Pulmonary artery endothelial cell (primary cell): ENCODE results near the gene GLRX. TPM values are rescaled to one million over a fixed set of nuclear protein-coding genes. Genes with fewer than 3 reads are reported as not detected.
"Not testable (repeated sequence)": the region's sequence is repeated elsewhere in the genome, so short reads cannot be mapped to it uniquely, and the experiment has no call there.

Experiments used
- DNase-seq: peaks from one replicate; pipeline ENCODE4 v3.0.0-alpha.2; 2011; ENCODE audit warnings: low read depth, low spot score
- total RNA-seq: library from RNA; depleted of rRNA; stranded (reverse); fragments of >200 nt; gene quantifications from 2 replicates; pipeline ENCODE4 v1.2.3, GENCODE V29; 2014

Gene GLRX
- total RNA-seq, 1 donor from 2014 or later: 18.9 TPM

DNA sequence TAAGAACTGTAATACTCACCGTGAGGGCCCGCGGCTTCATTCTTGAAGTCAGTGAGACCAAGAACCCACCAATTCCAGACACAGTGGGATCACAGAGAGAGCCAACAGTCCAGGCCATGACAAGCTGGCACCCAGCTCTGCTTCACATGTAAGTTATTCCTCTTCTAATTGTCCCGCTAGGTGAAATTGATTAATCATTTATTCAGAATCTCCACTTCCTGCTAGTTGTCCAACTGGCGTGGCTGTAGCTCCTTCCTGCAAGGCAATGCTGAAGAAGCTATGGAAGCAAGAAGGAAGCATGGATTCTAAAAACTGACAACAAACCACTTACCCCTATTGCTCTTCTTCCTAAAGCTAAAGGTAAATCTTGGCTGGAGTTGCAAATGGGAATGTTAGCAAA lies 30.0 kb upstream of the GLRX start:
- DNase-seq: no peak

- not testable (repeated sequence) for DNase-seq
Measured at GRCh38 chr5:95851141-95851540, 28.6 kb upstream of the GLRX start.

- no peak for DNase-seq
Measured at GRCh38 chr5:95850391-95850894, 27.9 kb upstream of the GLRX start.

DNA sequence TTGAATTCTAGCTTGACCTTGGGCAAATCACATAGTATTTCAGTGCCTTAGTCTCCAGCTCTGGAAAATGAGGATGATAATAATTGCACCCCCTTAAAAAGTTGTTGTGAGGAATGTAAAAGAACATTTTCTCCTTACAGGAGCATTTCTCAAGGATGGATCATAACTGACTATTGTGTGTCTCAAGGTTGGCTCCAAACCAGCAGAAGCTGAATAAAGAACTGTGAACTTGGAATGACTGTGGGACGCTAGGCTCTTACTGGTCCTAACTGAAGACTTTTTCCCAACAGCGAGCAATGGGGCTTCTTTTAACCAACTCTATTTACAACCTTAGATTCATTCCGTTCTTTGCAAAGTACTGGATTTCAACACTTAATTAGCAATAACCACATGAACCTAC lies 26.2 kb upstream of the GLRX start:
- DNase-seq: no peak

GRCh38 chr5:95847261-95847592 lies 24.7 kb upstream of the GLRX start:
- no peak for DNase-seq

DNA sequence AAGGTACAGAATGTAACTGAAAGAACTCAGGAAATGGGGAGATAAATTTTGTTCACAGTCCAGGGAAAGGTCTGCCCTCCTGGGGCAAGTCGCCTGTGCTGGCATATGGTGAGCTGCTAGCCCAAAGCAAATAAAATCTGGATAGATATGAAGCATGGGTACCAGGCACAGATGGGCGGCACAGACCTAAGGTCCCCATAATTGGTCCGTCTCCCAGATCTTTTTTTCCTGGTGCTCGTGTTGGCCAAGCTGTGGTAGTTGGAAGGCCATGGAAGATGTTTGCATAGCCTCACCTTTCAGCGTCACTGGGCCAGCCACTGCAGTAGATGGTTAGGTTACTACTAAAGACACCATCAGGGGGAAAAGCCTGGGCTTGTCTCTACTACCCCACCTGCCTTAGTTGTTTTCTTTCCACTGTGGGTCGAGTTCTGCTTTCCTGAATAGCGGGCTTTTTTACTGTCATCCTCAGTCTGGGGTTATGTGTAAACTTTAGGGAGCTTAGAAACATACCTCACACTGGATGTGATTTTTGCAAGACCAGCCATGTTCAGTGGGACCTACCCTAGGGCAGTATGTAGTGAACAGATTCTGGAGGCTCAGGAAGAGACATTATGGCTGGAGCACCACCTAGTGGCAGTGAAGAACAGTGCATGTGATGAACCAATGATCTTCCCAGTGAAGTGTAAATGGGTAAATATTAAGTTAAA lies 24.2 kb upstream of the GLRX start:
- no peak for DNase-seq

GRCh38 chr5:95845391-95845790 lies 22.9 kb upstream of the GLRX start:
- no peak for DNase-seq

DNA sequence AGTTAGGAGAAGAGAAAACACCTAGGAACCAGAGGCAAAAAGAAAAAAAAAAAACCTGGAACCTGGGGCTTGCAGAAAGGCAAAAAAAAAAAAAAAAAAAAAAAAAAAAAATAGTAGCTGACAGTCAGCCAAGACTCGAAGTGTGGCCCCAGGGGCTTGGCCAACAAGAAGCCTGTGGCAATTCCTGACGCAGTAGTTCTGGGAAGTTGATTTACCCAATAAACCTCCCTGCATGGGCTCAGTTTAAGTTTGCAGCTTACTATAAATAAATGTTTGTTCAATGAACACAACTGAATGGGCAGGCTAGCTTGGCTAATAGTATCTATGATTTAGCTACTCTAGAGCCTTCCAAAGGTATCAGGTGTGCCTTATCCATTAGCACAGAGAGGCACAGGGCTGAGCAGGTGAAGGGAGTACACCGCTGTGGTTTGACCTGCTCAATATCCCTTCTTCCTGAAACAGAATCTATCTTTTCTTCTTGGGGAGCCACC lies 21.3 kb upstream of the GLRX start:
- DNase-seq: no peak

GRCh38 chr5:95842854-95843544 lies 20.5 kb upstream of the GLRX start:
- no peak for DNase-seq

- no peak for DNase-seq
Measured at GRCh38 chr5:95841914-95842812, 19.6 kb upstream of the GLRX start.

- no peak for DNase-seq
Measured at GRCh38 chr5:95840956-95841705, 18.6 kb upstream of the GLRX start.

- DNase-seq: no peak
Measured at GRCh38 chr5:95839658-95840057, 17.1 kb upstream of the GLRX start.

DNA sequence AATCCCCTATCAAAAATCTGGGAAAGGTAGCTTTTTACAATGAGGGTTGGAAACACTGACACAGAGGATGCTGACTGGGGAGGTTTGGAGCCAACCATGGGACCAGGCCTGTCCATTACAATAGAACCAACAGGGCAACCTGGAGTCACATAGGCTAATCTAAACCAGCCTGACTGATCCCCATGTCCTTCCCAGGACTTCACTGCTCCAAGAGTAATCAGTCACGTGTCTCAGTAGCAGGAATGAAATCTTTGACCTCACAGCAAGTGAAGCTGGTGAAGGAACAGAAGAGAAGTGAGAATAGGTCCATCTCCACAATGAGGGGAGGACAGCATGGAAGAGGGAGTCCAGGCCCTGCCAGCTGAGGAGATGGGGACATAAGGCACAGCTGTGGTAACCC lies 16.0 kb upstream of the GLRX start:
- no peak for DNase-seq

GRCh38 chr5:95838001-95838520 lies 15.5 kb upstream of the GLRX start:
- no peak for DNase-seq

DNA sequence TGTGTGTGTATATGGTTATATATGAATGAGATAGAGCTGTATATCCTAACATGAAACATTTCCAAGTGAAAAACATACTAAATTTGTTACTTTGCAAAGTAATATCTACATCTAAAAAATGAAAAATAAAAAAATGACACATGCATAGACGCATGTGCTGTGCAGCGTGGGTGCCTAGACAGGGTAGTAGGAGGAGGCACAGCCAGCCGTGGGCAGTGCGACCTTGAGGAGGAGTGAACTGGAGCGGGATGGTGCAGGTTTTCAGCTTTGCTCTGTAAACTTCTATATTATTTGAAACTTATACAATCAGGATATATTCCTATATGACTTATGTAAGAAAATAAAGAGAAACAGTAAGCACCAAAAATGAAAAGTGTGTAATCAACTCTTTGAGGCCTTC lies 15.0 kb upstream of the GLRX start:
- DNase-seq: no peak

GRCh38 chr5:95836971-95837370 lies 14.4 kb upstream of the GLRX start:
- DNase-seq: not testable (repeated sequence)

DNA sequence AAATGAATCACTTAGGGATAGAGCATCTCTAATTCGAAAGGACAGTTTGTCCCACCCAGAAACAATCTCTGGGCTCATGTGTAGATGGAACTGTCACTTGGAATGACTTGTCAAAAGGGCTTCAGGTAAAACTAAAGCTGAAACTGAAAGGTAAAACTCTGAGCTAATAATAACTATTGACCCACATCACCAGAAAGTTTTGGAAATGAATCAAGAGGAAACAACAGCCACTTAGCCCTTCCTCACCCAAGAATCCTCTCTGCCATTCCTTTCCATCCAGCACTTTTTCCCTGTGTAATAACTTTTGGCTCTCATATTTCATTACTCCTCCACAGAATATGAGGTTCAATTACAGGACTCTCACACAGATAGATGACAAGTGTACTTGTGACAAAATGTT lies 14.0 kb upstream of the GLRX start:
- no peak for DNase-seq

DNA sequence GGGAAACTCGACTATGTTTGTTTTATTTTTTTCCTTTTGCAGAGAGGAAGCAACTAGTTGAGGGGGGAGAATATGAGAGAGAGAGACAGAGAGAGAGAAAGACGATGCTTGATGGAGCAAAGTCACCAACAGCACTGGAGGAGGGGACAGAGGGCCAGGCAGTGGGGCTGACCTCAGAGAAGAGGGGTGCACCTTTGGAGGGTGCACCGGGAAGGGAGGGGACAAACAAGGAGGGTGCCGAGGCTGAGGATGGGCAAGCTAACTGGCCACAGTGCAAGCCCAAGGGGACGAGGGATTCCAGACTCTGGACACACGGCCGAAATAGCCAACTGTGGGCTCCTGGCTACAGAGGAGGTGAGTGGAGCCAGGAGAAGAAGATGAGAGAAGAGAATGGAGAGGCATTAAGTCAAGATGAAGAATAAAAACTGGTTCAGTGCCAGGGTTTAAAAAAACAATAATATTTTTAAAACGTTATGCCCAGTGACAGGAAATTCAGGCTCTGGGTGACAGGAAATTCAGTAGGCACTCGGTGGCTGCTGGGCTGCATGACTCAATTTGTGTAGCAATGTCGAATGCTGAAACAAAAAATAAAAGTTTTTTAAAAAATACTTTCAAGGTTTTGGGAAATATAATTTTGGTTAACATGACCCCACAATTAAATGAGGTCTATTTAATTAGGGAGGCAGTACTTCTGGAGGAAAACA lies 13.3 kb upstream of the GLRX start:
- DNase-seq: no peak

DNA sequence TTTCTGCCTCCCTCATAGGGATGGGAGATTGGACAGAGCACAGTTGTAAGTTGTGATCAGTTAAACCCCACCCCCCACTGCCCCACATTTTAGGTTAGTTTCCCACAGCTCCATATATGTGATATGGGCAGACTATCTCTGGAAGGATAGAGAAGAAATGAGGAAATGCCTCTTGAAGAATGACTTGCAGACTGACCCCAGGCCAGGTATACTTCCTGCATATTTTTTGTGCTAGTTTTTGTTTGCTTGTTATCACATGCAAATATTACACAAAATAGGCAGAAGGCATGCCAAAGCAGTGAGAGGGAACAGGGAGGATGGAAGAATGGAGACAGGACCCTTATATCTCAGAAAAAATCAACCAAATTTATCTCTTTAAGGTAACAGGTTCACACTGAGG lies 10.1 kb upstream of the GLRX start:
- no peak for DNase-seq

GRCh38 chr5:95830226-95830625 lies 7.7 kb upstream of the GLRX start:
- DNase-seq: no peak
